TTC549 (cell line): Measurements from ENCODE around the gene FAM114A2.
"Not testable (repeated sequence)": the region's sequence is repeated elsewhere in the genome, so short reads cannot be mapped to it uniquely, and the experiment has no call there.

Experiments used
- FAIRE-seq: peaks from 2 replicates; lab custom pipeline; 2012; peaks lifted over from hg19 to GRCh38; lab: Jason Lieb, UNC

The FAM114A2 gene

DNA sequence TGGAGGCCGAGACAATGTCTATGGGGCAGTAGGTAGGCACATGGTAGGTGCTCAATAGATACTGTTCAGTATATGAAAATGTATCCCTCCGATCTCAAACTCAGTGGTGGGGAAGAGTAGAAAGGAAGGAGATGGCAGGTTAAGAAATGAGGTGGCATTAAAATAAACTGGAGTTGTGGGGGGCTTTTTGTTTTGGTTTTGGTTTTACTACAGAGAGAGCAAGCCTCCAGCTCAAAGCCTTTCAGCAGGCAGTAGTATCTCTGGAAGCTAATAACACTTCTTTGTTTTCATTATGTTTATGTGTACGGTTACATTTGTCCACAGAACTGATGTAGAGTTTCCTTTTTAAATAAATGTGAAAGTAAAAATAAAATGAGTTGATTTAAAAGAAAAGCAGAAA, 8.6 kb upstream of the FAM114A2 start:
- FAIRE-seq: no peak

DNA sequence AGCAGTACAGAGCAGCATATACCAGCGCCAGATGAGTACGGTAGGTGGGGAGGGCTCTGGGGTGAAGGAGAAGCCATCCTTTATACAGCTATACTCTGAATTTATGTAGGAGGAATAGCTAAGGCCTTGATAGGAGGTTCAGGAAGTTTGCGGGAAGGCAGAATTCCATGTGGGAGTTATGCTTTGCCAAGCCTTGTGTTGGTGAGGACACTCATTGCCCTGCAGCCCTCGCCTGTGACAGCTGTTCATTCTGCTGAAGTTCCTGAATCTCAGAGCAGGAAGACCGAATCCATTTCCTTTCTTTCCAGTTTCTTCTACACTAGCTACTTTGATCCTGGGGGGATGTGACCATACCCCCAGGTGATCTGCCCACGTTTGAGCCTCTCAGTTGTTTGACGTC, 7.8 kb upstream of the FAM114A2 start:
- no peak for FAIRE-seq

DNA sequence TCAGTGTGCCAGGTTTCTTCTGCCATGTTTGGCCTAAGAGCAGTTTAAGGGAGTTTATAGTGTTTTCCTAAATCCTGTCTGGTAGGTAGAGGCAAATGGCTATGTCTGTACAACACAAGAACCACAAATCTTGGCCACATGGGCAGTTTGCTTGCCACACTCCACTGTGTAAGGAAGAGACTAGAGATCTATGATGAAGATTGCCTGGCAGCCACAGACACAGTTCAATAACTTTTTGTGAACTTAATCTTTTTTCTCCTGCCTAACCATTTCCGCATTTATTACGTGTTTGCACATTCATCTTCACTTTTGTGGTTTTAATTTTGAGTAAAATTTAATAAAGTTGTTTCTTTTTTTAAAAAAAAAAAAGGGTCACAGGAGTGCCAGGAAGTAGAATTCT, 5.9 kb upstream of the FAM114A2 start:
- no peak for FAIRE-seq

DNA sequence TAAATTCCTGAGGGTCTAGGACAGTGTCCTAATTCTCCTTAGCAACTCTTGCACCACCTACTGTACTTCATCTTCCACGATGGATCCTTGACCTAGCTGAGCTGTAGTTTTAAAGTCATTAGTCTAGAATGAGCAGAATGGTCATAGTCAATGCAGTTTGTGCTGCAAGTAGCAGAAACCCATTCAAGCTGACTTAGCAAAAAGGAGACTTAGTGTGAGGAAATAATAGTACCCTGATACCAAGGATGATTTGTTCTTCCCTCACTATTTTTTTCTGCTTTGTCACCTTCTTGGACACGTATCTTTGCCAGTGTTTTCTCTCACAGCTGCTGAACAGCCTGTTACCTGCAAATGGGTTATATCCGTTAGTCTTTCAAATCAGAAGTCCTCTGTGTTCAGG, 5.4 kb upstream of the FAM114A2 start:
- FAIRE-seq: no peak

GRCh38 chr5:154042766-154043165, 4.1 kb upstream of the FAM114A2 start:
- no peak for FAIRE-seq

- no peak for FAIRE-seq
Measured at GRCh38 chr5:154039458-154039829, 734 bp upstream of the FAM114A2 start.

GRCh38 chr5:154038261-154038706, 426 bp downstream of the FAM114A2 start:
- FAIRE-seq: no peak

DNA sequence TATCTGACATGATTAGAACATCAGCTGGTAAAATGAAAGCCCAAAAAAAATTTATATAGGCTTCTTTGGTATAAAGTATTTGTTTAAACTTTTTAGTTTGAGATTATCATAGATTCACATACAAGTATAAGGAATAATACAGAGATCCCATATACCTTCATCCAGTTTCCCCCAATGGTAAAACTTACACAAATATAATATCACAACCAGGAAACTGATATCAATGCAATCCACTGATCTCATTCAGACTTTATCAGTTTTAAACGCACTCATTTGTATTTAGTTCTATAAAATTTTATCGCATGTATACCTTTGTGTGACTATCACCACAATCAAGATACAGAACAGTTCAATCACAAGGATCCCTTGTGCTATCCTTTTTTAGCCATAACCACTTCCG, 3.8 kb downstream of the FAM114A2 start:
- FAIRE-seq: no peak

GRCh38 chr5:154031937-154032489, 6.7 kb downstream of the FAM114A2 start:
- no peak for FAIRE-seq

GRCh38 chr5:154025951-154026350, 12.8 kb downstream of the FAM114A2 start:
- FAIRE-seq: no peak

DNA sequence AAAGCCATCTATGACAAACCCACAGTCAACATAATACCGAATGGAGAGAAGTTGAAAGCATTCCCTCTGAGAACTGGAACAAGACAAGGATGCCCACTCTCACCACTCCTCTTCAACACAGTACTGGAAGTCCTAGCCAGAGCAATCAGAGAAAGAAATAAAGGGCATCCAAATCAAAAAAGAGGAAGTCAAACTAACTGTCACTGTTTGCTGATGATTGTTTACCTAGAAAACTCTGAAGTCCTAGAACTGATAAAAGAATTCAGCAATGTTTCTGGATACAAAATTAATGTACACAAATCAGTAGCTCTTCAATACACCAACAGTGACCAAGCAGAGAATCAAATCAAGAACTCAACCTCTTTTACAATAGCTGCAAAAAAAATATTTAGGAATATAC, 19.8 kb downstream of the FAM114A2 start:
- FAIRE-seq: not testable (repeated sequence)

DNA sequence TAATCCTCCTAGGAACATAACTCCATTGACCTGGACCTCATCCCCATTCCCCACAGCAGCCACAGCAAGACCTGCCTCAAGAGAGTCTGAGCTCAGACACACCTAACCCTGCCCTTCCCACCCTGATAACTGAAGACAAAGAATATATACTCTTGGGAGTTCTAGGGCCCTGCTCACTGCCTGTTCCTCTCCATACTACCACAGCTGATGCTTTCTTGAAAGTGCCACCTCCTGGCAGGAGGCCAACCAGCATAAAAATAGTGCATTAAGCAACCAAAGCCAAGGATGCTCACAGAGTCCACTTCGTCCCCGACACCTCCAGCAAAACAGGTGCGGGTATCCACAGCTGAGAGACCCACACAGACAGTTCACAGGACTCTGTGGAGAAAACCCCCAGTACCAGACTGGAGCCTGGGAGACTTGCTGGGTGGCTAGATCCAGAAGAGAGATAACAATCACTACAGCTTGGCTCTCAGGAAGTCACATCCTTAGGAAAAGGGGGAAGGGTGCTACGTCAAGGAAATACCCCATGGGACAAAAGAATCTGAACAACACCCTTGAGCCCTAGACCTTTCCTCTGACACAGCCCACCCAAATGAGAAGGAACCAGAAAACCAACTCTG, 23.5 kb downstream of the FAM114A2 start:
- no peak for FAIRE-seq

DNA sequence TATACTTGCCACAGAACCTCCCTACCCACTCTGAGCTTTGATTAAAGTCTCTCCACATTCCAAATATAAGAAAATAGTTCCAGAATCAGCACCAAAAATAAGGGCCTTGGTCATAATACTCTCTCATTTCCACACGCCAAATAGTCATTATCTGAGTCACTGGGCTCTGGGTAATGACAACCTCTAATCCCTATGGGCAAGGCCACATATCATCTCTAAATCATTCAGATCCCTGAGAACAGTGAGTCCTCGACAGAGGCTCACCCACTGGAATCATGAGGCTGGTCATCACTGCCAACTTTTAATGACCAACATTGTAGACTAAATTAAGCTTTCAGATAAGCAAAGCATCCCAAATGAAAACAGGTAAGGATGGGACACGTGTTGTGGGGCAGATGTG, 28.1 kb downstream of the FAM114A2 start:
- no peak for FAIRE-seq

GRCh38 chr5:154005648-154006047, 33.1 kb downstream of the FAM114A2 start:
- FAIRE-seq: no peak

- no peak for FAIRE-seq
Measured at GRCh38 chr5:154002511-154003020, 36.1 kb downstream of the FAM114A2 start.

- FAIRE-seq: no peak
Measured at GRCh38 chr5:154002093-154002492, 36.6 kb downstream of the FAM114A2 start.

DNA sequence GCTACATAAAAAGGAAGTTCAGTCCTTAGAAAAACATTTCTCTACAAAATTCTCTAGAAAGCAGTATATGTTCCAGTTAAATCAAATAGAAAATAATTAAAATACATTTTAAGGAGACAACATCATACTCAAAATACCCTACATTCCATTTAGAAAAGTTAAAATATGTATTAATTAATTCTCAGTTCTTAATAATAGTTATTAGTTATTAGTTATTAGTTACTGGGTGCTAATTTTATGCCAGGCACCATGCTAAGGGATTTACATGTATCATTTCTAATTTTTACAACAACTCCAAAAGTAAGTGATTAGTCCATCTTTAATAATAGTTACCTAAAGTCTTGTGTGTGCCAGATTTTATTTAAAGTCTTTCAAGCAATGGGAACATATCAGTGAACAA, 38.0 kb downstream of the FAM114A2 start:
- no peak for FAIRE-seq

DNA sequence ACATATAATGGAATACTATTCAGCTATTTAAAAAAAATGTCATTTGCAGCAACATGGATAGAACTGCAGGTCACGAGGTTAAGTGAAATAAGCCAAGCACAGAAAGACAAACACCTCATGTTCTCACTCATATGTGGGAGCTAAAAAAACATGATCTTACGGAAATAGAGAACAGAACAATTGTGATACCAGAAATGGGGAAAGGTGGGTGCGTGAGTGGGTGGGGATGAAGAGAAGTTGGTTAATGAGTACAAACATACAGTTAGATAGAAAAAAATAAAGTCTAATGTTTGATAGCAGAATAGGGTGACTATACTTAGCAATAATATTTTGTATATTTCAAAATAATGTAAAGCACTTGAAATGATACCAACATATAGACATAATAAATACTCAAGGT, 38.7 kb downstream of the FAM114A2 start:
- no peak for FAIRE-seq

GRCh38 chr5:153998768-153999167, 39.9 kb downstream of the FAM114A2 start:
- FAIRE-seq: no peak

GRCh38 chr5:153998010-153998409, 40.7 kb downstream of the FAM114A2 start:
- no peak for FAIRE-seq

DNA sequence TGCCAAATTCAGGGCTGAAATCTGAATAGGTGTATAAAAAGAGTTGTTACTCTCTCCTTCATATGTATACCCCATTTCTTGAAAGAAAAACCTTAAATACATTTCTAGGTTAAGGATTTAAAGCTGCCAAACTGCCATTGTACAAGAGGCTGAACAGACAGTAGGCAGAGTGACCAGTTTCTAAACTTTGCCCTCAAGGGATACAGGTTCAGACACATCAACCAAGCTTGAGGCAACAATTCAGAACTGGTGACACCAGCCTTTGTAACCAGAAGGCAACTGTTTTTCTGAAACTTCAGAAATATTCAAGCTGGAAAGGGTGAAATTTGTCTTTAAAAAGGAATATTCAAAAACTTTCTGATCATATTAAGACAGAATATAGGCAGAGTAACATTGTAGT, 47.5 kb downstream of the FAM114A2 start:
- no peak for FAIRE-seq

DNA sequence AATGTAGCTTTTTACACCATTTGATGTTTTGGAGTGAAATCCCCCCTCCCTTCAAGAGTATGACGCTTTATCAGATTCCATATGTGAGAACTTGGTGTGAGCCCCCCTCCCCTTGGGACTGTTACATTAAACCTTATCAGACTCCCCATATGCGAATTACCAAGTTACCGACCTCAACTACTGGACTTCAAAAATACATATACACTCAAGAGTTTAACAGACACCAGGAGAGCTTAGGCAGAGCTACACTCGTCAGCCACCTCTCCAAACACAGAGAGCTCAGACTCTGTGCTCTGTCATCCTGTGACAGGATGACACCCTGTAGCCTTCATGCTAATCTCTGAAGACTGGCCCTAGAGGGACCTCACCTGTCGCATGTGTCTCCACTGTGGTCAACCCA, 50.2 kb downstream of the FAM114A2 start:
- FAIRE-seq: no peak

GRCh38 chr5:153987301-153987700, 51.4 kb downstream of the FAM114A2 start:
- FAIRE-seq: no peak

- no peak for FAIRE-seq
Measured at GRCh38 chr5:153985498-153985897, 53.2 kb downstream of the FAM114A2 start.
